HepG2 (cell line): ENCODE data around the gene GNL3. TPM values are rescaled to one million over a fixed set of nuclear protein-coding genes. Genes with fewer than 3 reads are reported as not detected.
A peak's percentile ranks its signal among the peaks of the same experiment; 100 is the strongest.

Experiments
- ADNP ChIP-seq: sonication (generic); formaldehyde crosslinking; IDR thresholded peaks from 2 replicates; pipeline ENCODE4 v1.4.0; 2020; ENCODE audit warnings: missing genetic modification reagents
- ATAD3A ChIP-seq: sonication (generic); formaldehyde crosslinking; IDR thresholded peaks from 2 replicates; pipeline ENCODE4 v1.4.0; 2020; ENCODE audit warnings: missing genetic modification reagents
- MIER3 ChIP-seq: IDR thresholded peaks from 2 replicates; pipeline ENCODE4 v1.6.1; 2016; ENCODE audit warnings: missing compliant biosample characterization, borderline replicate concordance
- MYC ChIP-seq: sonication (generic); formaldehyde crosslinking; IDR thresholded peaks from 2 replicates; pipeline ENCODE4 v1.9.0; 2021; ENCODE audit warnings: missing genetic modification reagents, borderline replicate concordance
- NR2F6 ChIP-seq, 2 experiments: IDR thresholded peaks; 2 replicates each; pipeline ENCODE4 v1.6.1; 2016; ENCODE audit warnings: antibody characterized with exemption in 1 of 2, mild to moderate bottlenecking in 1 of 2
- SMAD1 ChIP-seq: sonication (generic); formaldehyde crosslinking; IDR thresholded peaks from 2 replicates; pipeline ENCODE4 v1.4.0; 2020; ENCODE audit warnings: missing genetic modification reagents, low read depth, mild to moderate bottlenecking, borderline replicate concordance
- TCF7 ChIP-seq: sonication (generic); IDR thresholded peaks from 2 replicates; pipeline ENCODE4 v1.6.1; 2016; ENCODE audit warnings: antibody characterized with exemption, low read depth
- THAP11 ChIP-seq: IDR thresholded peaks from 2 replicates; pipeline ENCODE4 v1.6.1; 2016; ENCODE audit warnings: missing biosample characterization, missing genetic modification reagents
- ZBTB7B ChIP-seq: sonication (generic); formaldehyde crosslinking; IDR thresholded peaks from 2 replicates; pipeline ENCODE4 v1.4.0; 2020; ENCODE audit warnings: missing genetic modification reagents
- ZNF20 ChIP-seq: sonication (generic); formaldehyde crosslinking; IDR thresholded peaks from 2 replicates; pipeline ENCODE4 v1.4.0; 2020; ENCODE audit warnings: mild to moderate bottlenecking, moderate library complexity, missing genetic modification reagents
- polyA plus RNA-seq, 8 experiments: library from polyadenylated mRNA; depleted of rRNA in 3 of 8; stranded (reverse) in 7 of 8; unstranded in 1 of 8; fragments of >200 nt; fragmentation: Illumina TruSeq in 4 of 8; extraction: Trizol in 4 of 8; gene quantifications; 2 replicates each; pipeline versions ENCODE4 v1.2.1 to v1.2.3, GENCODE V29; 2011 to 2016; ENCODE audit warnings: low read depth in 4 of 8, missing spikeins in 1 of 8, mixed read lengths in 1 of 8; ENCODE audit not compliant: insufficient read depth in 1 of 8
- total RNA-seq, 5 experiments: library from RNA; depleted of rRNA; stranded (reverse); fragments of >200 nt; fragmentation: Illumina TruSeq; extraction: Trizol; gene quantifications; 2 replicates each; pipeline ENCODE4 v1.2.3, GENCODE V29; 2016; ENCODE audit warnings: low read depth in 1 of 5
- TF ChIP-seq, protein P1 (sequence below): sonication (generic); formaldehyde crosslinking; IDR thresholded peaks from 2 replicates; pipeline ENCODE4 v1.4.0; 2020; ENCODE audit warnings: missing genetic modification reagents, mild to moderate bottlenecking, borderline replicate concordance
- TF ChIP-seq, protein P2 (sequence below): IDR thresholded peaks from 2 replicates; pipeline ENCODE4 v1.6.1; 2018; ENCODE audit warnings: missing genetic modification reagents
- TF ChIP-seq, protein P3 (sequence below): sonication (generic); formaldehyde crosslinking; IDR thresholded peaks from 2 replicates; pipeline ENCODE4 v1.8.1; 2023; ENCODE audit warnings: missing genetic modification reagents, inconsistent platforms, borderline replicate concordance
- TF ChIP-seq, protein P4 (sequence below): sonication (generic); formaldehyde crosslinking; IDR thresholded peaks from 2 replicates; pipeline ENCODE4 v1.5.0; 2020; ENCODE audit warnings: mild to moderate bottlenecking, missing genetic modification reagents, borderline replicate concordance
- TF ChIP-seq, protein P5 (sequence below): sonication (generic); formaldehyde crosslinking; IDR thresholded peaks from 2 replicates; pipeline ENCODE4 v1.4.0; 2020; ENCODE audit warnings: missing genetic modification reagents

The GNL3 gene
- total and polyA plus RNA-seq, 2 of the 13 experiments (the other 11 are each of a cell fraction or from before 2014, with no cell fraction given): 129 to 257 TPM

DNA sequence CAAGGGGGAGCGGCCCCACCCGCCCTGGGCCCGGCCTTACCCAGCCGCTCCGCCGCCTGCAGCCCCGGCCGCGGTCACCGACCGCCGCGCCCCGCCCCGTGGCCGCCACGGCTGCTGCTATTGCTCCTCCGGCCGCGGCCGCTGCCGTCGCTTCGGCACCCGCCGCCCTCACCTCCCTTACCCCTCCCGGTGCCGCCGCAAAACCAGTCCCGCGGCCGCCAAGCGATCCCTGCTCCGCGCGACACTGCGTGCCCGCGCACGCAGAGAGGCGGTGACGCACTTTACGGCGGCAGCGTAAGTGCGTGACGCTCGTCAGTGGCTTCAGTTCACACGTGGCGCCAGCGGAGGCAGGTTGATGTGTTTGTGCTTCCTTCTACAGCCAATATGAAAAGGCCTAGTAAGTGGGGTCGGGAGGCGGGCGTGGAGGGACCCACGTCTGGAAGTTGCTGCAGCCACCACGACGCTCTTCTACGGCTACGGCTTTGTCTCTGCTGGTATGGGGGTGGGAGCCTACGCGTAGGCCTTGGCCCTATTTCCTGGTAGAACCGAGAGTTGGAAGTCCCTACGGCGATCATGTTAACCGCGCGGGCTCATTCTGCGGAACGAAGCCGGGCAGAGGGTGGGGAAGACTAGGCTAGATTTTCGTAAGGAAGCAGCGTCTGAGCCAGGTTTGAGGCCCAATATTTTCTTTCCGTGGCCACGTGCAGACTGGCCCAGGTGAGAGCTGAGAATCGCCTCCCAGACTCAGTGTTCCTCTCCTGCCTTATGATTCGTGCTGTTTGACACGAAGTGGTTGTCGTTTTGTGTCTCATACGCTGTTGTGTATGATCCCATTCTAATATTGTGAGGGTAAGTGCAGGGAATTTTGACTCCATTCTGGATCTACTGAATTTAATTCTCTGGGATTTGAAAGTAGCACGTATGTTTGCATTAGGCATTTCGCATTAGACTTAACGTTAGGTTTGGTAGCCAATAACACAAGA, at the start of gene GNL3, which contains the start of gene PBRM1 (continued):
- TF ChIP-seq, protein P1, sequence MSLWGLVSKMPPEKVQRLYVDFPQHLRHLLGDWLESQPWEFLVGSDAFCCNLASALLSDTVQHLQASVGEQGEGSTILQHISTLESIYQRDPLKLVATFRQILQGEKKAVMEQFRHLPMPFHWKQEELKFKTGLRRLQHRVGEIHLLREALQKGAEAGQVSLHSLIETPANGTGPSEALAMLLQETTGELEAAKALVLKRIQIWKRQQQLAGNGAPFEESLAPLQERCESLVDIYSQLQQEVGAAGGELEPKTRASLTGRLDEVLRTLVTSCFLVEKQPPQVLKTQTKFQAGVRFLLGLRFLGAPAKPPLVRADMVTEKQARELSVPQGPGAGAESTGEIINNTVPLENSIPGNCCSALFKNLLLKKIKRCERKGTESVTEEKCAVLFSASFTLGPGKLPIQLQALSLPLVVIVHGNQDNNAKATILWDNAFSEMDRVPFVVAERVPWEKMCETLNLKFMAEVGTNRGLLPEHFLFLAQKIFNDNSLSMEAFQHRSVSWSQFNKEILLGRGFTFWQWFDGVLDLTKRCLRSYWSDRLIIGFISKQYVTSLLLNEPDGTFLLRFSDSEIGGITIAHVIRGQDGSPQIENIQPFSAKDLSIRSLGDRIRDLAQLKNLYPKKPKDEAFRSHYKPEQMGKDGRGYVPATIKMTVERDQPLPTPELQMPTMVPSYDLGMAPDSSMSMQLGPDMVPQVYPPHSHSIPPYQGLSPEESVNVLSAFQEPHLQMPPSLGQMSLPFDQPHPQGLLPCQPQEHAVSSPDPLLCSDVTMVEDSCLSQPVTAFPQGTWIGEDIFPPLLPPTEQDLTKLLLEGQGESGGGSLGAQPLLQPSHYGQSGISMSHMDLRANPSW: 0 out of 2 replicates have a peak, but pooled peaks have one; percentile 58
- TF ChIP-seq NR2F6 (IDR thresholded peaks at IDR 0.05) (no peak), NR2F6 (CRISPR knock-in tag; IDR thresholded peaks at IDR 0.05) (peak; percentile 66), THAP11 (peak; percentile 94), ZBTB7B (CRISPR knock-in tag) (peak; percentile 36; the same call in 1 of the 2 replicates), ZNF20 (0 out of 2 replicates have a peak, but pooled peaks have one; percentile 43), SMAD1 (CRISPR knock-in tag) (peak; percentile 92; the same call in 1 of the 2 replicates), TCF7 (no peak), MIER3 (peak; percentile 79), ADNP (no peak), MYC (peak; percentile 100), ATAD3A (CRISPR knock-in tag) (no peak)
- TF ChIP-seq, protein P2, sequence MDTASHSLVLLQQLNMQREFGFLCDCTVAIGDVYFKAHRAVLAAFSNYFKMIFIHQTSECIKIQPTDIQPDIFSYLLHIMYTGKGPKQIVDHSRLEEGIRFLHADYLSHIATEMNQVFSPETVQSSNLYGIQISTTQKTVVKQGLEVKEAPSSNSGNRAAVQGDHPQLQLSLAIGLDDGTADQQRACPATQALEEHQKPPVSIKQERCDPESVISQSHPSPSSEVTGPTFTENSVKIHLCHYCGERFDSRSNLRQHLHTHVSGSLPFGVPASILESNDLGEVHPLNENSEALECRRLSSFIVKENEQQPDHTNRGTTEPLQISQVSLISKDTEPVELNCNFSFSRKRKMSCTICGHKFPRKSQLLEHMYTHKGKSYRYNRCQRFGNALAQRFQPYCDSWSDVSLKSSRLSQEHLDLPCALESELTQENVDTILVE: peak; percentile 97
- TF ChIP-seq, protein P3, sequence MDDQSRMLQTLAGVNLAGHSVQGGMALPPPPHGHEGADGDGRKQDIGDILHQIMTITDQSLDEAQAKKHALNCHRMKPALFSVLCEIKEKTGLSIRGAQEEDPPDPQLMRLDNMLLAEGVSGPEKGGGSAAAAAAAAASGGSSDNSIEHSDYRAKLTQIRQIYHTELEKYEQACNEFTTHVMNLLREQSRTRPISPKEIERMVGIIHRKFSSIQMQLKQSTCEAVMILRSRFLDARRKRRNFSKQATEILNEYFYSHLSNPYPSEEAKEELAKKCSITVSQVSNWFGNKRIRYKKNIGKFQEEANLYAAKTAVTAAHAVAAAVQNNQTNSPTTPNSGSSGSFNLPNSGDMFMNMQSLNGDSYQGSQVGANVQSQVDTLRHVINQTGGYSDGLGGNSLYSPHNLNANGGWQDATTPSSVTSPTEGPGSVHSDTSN (CRISPR knock-in tag): 0 out of 2 replicates have a peak, but pooled peaks have one; percentile 25
- TF ChIP-seq, protein P4, sequence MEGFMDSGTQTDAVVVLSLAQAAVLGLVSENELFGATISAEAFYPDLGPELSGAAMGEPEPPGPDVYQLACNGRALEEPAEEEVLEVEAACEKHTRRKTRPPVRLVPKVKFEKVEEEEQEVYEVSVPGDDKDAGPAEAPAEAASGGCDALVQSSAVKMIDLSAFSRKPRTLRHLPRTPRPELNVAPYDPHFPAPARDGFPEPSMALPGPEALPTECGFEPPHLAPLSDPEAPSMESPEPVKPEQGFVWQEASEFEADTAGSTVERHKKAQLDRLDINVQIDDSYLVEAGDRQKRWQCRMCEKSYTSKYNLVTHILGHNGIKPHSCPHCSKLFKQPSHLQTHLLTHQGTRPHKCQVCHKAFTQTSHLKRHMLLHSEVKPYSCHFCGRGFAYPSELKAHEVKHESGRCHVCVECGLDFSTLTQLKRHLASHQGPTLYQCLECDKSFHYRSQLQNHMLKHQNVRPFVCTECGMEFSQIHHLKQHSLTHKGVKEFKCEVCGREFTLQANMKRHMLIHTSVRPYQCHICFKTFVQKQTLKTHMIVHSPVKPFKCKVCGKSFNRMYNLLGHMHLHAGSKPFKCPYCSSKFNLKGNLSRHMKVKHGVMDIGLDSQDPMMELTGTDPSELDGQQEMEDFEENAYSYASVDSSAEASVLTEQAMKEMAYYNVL: peak; percentile 77
- TF ChIP-seq, protein P5, sequence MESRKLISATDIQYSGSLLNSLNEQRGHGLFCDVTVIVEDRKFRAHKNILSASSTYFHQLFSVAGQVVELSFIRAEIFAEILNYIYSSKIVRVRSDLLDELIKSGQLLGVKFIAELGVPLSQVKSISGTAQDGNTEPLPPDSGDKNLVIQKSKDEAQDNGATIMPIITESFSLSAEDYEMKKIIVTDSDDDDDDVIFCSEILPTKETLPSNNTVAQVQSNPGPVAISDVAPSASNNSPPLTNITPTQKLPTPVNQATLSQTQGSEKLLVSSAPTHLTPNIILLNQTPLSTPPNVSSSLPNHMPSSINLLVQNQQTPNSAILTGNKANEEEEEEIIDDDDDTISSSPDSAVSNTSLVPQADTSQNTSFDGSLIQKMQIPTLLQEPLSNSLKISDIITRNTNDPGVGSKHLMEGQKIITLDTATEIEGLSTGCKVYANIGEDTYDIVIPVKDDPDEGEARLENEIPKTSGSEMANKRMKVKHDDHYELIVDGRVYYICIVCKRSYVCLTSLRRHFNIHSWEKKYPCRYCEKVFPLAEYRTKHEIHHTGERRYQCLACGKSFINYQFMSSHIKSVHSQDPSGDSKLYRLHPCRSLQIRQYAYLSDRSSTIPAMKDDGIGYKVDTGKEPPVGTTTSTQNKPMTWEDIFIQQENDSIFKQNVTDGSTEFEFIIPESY (CRISPR knock-in tag): peak; percentile 54; the same call in 1 of the 2 replicates
